GM12875 (cell line): ENCODE results near the gene CCDC127.
A peak's percentile ranks its signal among the peaks of the same experiment; 100 is the strongest.
"Not testable (repeated sequence)": the region's sequence is repeated elsewhere in the genome, so short reads cannot be mapped to it uniquely, and the experiment has no call there.

Source experiments
- H3K4me3 ChIP-seq: one replicate; pipeline ENCODE4 v1.5.1; 2011; ENCODE audit warnings: low read depth, low read length, control low read depth
- TF ChIP-seq, protein P1 (sequence below): IDR thresholded peaks from 2 replicates; pipeline ENCODE4 v1.5.1; 2011; ENCODE audit warnings: low read depth, mild to moderate bottlenecking, control low read depth, inconsistent platforms, low read length, moderate library complexity, borderline replicate concordance; ENCODE audit not compliant: insufficient read depth

CCDC127 gene, protein sequence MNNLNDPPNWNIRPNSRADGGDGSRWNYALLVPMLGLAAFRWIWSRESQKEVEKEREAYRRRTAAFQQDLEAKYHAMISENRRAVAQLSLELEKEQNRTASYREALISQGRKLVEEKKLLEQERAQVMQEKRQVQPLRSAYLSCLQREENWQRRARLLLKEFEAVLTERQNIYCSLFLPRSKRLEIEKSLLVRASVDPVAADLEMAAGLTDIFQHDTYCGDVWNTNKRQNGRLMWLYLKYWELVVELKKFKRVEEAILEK

DNA sequence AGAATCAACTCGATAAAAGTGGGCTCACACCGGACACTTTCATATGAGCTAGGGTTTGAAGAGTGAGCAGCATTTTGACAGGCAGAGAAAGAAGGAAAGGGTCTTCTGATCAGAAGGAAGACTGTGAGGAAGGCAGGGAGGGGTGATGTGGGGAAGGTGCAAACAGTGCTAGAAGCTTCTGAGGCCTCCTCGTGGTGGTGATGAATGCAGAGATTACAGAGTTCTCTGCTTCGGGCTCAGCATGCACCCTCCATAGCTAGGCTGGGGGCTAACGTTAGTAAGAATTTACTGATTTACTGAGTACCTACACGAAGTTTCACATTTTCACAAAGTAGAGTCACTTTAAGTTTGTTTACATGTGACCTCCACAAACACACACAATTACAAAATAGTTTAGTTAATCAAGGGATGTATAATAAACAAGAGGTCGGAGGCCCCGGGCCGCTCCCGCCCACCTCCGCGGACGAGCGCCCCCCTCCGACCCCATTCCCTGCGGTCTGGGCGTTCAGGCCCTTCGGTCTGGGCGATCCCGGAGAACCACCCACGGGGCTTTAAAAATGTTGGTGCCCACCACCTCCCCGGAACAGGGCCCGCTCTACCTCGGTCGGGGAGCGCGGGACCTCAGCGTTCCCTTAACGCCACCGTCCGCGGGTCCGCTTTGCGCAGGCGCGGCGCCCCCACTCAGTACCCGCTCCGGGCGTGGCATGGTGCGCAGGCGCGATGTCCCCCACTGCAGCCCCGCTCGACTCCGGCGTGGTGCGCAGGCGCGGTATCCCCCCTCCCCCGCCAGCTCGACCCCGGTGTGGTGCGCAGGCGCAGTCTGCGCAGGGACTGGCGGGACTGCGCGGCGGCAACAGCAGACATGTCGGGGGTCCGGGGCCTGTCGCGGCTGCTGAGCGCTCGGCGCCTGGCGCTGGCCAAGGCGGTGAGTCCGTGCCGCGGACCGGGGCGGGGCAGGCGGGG lies at the start of gene CCDC127, which contains the start of gene SDHA:
Gene CCDC127, minus strand, starts transcription at position 660 of the 963 bp plus-strand sequence. CDS start 1,304 bp downstream, outside the sequence.
Gene SDHA, plus strand, starts transcription at position 827 of the 963 bp plus-strand sequence. Its CDS starts 36 bp downstream, at position 863.
- TF ChIP-seq, protein P1, sequence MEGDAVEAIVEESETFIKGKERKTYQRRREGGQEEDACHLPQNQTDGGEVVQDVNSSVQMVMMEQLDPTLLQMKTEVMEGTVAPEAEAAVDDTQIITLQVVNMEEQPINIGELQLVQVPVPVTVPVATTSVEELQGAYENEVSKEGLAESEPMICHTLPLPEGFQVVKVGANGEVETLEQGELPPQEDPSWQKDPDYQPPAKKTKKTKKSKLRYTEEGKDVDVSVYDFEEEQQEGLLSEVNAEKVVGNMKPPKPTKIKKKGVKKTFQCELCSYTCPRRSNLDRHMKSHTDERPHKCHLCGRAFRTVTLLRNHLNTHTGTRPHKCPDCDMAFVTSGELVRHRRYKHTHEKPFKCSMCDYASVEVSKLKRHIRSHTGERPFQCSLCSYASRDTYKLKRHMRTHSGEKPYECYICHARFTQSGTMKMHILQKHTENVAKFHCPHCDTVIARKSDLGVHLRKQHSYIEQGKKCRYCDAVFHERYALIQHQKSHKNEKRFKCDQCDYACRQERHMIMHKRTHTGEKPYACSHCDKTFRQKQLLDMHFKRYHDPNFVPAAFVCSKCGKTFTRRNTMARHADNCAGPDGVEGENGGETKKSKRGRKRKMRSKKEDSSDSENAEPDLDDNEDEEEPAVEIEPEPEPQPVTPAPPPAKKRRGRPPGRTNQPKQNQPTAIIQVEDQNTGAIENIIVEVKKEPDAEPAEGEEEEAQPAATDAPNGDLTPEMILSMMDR, result peak; percentile 39; the same call in 1 of the 2 replicates
- peak within 1 kb of the TSS; percentile 92 for H3K4me3 ChIP-seq

DNA sequence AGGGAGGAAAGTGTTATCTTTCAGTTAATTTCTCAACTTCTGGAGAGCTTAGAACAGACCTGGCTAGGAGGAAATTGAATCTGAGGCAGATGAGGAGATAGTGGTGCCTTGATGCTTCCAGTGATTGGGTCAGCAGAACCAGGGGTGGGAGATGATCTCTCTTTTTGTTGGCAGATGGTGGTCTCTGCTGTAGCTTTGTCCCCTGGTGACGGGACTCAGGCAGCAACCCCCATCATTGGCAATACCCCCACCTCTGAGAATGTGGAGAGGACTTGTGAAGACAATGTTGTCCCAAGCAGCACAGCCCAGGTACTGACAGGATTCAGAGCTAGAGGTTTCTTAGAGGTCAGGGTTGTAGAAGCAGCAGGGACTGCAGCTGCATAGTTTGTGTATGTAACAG lies 49.8 kb upstream of the CCDC127 start:
- TF ChIP-seq, protein P1, result no peak
- no peak overlapping the region for H3K4me3 ChIP-seq

DNA sequence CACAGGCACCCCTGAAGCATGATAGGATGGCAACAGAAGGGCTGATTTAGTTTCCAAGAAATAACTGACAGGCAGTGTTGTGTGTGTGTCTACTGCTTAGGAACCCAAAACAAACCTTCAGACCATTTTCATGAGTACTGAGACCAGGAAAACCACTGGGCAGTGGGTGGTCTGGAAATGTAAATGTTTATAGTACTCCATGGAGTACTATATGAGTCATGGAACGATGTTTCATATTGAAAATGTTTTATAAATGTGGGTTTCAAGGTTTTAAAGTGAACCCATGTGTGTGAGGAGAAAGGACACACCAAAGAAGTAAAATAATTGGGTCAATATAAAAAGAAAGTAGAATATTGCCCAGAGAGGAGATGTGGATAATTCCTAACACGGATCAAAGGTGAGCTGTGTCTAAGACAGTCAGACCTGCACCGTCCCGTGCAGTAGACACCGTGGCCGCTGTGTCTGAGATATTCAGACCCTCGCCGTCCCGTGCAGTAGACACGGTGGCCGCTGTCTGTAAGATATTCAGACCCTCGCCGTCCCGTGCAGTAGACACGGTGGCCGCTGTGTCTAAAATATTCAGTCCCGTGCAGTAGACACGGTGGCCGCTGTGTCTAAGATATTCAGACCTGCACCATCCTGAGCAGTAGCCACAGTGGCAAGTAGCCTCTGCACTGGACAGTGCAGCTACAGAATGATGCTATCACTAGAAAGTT lies 48.5 kb upstream of the CCDC127 start:
- not testable (repeated sequence) for H3K4me3 ChIP-seq

DNA sequence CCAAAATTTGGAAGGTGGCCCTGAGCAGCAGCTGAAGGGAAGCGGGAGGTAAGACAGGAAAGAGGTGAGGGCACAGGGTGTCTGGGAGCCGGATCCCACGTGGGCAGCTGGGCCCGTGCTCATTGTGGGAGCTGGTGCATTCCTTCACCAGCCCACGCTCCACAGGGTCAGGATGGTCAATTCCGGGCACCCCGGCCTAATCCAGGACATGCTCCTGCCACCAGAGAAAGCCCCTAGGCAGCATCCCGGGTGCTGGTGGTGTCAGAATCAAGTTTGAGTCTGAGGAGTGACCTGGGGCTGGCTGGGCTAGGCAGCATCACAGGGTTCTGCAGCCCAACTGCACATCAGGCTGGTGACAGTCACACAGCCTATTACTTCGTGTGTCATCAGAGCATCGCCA lies 46.4 kb upstream of the CCDC127 start:
- no peak overlapping the region for H3K4me3 ChIP-seq
- TF ChIP-seq, protein P1, result no peak

DNA sequence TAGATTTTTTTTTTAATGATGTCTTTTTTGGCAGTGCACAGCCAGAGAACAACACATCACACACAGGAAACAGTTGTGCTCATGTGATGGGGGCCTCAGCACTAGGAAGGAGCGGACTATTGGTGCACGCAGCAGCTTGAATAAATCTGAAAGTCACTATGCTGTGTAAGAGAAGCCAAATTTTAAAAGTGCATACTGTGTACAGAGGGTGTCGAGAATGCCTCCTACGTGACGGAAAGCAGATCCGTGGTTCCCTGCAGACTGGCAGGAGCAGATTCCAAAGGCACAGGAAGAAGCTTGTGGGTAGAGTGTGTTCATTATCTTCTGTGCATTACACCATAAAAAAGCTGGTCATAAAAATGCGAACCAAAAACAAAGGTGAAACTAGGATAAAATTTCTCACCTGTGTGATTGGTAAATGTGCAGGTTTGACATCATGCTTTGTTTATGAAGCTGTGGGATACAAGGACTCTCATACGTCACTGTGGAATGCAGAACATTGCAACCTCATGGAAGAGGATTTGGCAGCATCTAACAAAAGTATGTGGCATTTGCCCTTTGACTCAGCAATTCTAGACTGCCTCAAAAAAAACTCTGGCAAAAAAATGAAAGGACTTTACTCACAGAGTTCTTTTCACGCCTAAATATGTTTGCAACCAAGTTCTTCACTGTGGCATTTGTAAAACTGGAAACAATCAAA lies 45.5 kb upstream of the CCDC127 start:
- H3K4me3 ChIP-seq, result not testable (repeated sequence)

DNA sequence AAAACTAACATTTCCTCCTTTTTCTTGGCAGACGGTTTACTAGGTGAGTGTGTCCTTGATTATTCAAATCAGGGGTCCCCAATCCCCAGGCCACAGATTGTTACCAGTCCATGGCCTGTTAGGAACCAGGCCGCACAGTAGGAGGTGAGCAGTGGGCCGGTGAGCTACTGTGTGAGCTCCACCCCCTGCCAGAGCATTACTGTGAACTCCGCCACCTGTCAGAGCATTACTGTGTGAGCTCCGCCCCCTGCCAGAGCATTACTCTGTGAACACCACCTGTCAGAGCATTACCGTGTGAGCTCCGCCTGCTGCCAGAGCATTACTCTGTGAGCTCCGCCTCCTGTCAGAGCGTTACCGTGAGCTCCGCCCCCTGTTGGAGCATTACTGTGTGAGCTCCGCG lies 39.2 kb upstream of the CCDC127 start:
- no peak overlapping the region for H3K4me3 ChIP-seq
- TF ChIP-seq, protein P1, result no peak

DNA sequence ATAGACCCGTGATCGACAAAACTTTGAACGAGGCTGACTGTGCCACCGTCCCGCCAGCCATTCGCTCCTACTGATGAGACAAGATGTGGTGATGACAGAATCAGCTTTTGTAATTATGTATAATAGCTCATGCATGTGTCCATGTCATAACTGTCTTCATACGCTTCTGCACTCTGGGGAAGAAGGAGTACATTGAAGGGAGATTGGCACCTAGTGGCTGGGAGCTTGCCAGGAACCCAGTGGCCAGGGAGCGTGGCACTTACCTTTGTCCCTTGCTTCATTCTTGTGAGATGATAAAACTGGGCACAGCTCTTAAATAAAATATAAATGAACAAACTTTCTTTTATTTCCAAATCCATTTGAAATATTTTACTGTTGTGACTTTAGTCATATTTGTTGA lies 38.4 kb upstream of the CCDC127 start:
- not testable (repeated sequence) for H3K4me3 ChIP-seq

DNA sequence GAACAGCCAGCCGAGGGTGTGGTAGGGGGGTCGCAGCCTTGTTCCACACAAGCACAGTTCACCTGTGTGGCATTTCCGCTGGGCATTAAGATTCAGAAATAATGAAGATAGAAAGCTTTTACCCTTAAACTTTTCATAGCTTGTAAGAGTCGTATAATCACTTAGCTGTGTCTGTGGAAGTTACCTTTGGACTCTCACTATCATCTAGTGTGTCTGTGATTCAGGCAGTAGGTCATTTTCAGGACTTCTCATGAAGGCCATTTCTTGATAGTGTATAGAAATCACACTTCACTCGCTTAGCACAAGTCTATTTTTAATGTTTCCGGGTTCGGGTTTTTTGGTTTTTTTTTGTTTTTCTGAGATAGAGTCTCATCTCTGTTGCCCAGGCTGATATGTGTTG lies 37.2 kb upstream of the CCDC127 start:
- not testable (repeated sequence) for H3K4me3 ChIP-seq

DNA sequence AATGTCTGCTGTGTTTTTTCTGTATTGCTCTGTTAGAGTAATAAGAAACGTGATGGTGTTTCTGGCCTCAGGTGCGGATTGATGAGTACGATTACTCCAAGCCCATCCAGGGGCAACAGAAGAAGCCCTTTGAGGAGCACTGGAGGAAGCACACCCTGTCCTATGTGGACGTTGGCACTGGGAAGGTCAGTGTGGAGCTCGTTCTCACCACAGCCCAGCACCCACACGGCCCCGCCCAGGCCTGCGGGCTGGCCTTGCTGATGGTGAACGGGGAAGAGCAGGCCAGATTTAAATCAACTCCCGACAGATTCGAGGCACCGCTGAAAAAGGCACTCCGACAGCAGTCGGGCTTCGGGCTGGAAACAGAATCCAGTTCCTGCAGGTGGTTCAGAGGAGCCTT lies 36.4 kb upstream of the CCDC127 start:
- H3K4me3 ChIP-seq, result not testable (repeated sequence)
